GM21367 (cell line): ENCODE measurements around the gene RNF223.
"Not testable (repeated sequence)": the region's sequence is repeated elsewhere in the genome, so short reads cannot be mapped to it uniquely, and the experiment has no call there.

Source experiments
- ATAC-seq: cut with Tn5 transposase; IDR thresholded peaks from one replicate; pipeline ENCODE4 v1.9.1; 2021; ENCODE audit not compliant: unreplicated experiment

Gene RNF223

DNA sequence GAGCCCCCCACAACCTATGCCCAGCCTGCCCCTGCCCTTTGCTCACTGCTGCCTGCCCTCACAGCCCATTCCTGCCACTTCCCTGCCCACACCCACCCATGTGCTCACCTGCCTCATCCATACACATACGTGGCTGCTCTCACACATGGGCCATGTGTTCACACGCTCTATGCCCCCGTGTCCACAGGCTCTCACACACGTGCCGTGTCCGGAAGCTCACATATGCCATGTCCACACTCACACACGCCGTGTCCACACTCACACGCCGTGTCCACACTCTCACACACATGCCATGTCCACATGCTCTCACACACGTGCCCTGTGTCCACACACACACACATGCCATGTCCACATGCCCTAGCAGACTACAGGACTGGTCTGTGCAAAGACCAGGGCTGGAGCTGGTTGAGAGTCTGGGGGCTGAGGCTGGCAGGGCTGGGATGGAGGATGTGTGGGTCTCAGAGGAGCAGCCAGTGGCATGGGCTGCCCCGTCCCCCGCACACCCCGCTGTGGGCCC lies 583 bp upstream of the RNF223 start:
- no peak for ATAC-seq

DNA sequence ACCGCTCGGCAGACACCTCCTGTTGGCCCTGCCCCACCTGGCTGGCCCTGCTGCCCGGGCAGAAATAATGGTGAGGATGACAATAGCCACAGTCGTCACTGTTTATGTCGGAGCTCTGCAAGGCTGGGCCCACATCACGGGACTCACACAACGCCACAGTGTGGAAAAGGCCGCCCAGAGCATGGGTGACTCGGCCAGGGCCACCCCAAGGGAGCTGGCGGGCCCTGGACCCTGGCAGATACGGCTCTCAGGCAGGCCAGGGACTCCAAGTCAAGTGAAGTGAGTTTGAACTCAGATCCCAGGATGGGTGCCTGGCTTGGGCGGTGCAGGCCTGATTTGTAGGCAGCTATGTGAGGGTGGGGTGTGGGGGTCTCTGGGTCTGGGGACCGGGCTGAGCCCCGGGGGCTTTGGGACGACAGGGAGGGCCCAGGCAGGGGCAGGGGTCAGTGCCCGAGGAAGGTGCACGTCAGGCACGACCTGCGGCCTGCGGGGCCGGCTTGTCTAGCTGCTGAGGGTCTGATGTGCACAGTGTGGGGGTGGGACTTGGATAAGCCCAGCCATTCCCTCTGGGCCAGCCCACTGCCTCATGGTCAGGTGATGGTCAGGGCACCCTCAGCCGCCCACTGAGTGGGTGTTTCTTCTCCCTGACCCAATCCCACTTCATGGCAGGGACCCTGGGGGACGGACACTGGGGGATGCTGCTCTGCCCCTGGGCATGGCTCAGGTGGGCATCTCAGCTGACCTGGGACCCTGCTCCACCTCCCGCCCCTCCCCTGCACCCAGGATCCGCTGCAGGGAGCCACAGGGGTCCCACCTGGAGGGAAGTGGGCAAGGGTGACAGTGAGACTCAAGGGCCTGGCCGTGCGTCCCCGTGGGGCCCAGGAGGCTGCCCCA lies 1.0 kb downstream of the RNF223 start:
- ATAC-seq, result no peak

DNA sequence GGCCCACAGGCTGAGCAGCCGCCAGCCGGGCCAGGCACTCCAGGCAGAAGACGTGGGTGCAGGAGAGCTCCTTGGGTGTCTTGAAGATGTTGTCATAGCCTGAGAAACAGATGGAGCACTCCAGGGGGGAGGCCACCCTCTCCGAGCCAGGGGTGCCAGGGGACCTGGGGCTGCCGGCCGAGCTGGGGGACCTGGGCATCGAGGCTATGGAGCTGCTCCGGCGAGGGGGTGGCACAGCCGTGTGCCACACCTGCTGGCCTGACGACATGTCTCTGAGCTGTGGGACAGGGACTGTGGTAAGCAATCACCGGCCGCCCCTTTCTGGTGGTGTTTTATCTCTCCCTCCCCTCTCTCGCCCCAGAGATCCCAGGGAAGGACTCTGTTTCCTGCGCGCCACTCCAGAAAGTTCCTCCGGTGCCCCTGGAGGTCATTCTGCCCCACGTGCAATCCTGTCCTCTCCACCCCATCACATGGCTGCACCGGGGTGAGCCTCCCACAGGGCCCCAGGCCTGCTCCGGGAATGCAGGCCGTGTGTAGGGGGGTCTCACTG lies 1.7 kb downstream of the RNF223 start:
- no peak for ATAC-seq

DNA sequence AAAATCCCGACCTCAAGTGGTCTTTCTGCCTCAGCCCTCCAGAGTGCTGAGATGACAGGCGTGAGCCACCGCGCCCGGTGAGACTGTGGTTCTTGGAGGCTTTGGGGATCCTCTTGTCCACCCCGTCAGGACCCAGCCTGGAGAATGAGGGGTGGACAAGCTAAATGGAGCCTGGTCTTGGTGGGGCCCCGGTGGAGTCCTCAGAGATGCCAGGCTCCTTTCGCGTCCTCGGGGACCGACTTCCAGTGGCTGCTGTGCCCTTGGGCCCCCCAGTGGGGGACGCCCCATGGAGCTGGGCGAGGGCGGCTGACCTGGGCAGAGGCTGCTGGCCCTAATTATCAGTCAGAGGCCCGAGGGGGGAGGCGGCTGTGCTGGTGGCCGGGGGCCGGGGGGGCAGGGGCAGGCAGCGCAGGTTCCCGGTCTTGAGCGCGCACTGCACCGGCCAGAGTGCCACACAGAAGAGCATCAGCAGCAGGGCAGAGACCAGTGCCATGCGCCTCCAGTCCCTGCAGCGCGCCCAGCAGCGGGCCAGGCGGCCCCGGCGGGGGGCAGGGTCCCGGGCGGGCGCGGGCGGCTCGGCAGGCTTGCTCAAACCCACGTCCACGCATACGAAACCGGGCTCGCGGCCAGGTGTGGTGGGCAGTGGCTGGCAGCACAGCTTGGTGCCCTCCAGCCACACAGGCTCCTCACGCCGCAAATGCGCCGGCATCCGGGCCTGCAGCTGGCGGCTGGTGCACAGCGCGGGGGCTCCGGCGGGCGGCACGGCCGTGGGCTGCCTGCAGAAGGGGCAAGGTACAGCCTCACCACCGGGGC lies 2.4 kb downstream of the RNF223 start:
- no peak for ATAC-seq

DNA sequence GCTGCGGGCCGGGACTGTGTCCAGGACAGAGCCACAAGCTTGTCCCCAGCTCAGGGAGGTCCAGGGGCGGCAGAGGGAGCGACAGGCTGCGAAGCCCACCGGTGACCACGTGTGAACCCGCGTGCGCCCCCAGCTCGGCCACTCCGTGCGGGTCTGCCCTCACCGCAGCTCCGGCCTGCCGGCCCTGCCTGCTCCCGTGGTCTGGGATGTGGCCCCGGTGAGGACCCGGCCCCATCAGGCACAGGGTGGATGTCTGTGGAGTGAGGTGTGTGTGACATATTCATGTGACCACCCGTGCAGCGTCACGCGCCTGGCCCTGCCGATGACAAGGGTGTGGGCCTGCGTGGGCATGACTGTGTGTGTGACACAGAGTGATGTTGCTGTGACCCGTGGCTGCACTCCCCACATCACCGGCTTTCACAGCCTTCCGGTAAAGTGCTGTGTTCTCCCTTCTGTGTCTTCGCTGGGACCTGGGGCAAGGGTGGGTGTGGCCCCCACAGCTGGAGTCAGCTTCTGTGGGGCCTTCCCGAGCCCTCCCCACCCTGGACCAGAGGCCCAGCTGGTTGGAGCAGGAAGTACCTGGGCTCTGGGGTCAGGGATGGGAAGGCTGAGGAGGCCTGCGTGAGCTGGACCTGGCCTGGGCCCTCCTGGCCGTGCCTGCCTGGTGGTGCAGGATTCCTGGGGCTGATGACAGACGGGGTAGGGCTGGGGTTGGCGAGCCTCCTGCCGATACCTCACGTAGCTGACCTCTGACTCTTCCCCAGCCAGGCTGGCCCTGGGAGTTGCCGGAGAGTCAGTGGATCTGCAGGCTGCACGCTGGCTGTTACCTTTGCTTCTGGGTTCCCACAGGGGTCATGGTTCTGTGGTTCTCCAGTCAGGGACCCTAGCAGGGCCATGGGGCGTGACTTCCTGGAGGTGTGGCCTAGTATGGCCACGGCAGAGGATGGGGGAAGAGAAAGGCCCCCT lies 4.1 kb downstream of the RNF223 start:
- ATAC-seq, result no peak

DNA sequence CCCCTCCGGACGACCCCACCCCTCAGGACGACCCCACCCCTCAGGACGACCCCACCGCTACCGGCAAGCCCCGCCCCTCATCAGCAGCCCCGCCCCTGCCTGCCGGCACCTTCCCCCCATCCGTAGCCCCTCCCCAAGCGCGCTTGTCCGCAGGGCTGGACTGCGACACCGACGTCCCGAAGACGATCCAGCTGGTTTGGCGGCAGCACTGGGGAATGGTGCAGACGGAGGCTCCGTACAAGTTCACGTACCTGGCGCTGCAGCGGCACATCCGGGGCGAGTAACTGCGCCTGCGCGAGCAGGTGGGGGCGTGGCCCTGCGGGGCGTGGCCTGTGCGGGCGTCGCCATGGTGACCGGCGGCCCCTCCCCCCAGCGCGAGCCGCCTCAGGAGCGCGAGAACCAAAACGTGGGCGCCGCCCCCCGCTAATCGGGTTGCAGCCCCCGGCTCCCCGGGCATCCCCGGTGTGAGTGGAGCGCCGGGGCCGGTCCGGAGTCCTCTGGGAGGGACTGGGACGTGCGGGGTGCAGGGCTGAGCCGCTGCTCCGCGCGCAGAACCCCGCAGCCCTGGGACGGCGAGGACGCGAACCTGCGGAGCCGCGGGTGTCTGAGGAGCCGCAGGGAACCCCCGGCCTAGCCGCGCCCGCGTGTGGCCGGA lies 4.9 kb downstream of the RNF223 start:
- no peak for ATAC-seq

DNA sequence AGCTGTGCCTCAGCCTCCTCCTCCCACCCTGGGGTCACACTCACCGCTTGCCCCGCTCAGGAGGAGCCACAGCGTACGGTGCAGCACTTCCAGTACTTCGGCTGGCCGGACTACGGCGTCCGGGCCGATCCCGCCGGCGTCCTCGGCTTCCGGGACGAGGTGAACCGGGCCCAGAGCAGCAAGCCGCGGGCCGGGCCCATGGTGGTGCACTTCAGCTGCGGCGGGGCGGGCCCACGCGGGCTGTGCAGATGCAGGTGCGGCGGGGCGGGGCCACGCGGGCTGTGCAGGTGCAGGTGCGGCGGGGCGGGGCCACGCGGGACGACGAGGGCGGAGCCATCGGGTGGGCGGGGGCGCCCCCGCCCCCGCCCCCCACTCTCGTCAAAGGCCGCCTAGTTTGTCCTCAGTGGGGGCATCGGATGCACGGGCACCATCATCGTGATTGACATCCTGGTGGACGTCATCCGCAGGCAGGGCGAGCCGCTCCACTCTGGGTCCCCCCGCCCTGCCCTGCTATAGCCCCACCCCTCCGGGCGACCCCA lies 5.5 kb downstream of the RNF223 start:
- no peak for ATAC-seq

DNA sequence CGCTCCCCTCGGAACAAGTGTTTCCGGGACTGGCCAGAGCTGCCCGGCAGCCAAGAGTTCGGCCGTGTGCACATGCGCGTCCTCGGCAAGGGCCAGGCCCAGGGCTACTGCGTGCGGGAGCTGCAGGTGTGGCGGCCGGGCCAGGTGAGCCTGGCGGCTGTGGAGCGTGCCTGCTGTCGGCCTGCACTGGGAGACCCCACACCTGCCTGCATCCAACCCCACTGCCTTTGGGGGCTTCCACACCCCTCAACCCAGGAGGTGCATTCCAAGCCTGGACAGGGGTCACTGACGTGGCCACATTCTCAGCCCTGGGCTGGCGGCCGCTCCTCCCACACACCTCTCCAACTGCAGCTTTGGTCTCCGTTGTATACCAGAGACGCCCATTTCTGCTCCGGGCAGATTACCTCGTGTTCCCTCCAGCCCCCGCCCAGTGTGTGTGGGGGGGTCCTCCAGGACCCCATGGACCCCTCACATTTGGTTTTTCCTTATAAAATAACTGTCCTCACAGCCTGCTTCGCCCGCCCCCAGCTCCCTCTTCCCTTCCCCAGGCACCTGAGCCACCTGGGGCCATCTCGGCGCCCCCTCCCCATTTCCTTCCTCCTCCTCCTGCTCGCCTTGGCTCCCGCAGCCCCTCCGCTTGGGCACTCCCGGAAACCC lies 6.1 kb downstream of the RNF223 start:
- ATAC-seq, result no peak

DNA sequence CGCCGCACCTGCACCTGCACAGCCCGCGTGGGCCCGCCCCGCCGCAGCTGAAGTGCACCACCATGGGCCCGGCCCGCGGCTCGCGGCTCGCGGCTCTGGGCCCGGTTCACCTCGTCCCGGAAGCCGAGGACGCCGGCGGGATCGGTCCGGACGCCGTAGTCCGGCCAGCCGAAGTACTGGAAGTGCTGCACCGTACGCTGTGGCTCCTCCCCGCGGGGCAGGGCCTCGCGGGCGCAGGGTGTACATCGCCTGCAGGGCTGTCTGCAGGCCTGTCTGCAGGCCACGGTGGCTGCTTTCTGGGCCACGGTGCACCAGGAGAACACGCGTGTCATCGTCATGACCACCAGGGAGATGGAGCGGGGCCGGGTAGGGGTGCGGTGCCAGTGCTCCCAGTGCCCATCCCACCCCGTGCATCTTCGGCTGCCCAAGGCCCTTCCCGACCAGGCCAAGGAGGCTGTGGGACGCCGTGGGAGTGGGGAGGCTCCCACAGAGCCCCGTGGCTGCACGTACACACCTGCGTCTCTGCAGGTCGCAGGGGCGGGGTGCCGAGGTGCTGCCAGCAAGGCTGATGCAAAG lies 6.7 kb downstream of the RNF223 start:
- no peak for ATAC-seq

DNA sequence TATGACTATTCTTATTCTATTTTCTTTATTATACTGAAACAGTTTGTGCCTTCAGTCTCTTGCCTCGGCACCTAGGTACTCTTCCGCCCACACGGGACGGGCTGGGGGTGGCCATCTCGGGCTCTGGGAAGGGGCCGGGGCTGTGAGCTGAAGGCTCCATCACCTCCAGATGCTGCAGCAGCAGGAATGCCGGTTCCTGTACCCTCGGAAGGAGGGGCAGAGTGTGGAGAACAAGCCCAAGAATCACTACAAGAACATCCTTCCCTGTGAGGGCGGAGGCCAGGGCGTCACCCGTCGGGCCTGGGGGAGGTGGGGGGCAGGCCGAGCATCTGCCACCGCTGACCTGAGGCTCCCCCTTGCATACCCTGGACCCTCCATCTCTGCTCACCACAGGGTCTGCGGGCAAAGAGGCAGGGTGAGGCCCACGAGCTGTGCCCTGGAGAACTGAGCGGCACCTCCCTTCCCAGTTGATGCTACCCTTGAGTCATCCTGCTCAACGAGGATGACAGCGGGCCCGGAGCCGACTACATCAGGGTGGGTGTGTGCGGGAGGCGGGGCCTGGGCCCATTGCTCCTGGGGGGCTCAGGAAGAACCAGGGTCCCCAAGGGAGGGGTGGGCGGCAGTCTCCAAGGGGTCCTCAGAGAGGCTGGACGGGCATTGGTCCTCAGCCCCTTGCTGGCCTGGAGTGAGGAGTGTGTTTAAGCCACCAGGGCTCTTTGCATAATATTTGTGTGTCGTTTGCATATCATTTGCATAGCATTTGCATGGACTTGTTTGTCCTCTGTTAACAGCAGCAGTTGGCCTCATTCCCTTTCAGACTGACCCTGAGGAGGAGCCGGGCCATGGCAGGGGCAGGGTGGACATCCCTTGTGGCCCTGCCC lies 7.5 kb downstream of the RNF223 start:
- ATAC-seq, result no peak

DNA sequence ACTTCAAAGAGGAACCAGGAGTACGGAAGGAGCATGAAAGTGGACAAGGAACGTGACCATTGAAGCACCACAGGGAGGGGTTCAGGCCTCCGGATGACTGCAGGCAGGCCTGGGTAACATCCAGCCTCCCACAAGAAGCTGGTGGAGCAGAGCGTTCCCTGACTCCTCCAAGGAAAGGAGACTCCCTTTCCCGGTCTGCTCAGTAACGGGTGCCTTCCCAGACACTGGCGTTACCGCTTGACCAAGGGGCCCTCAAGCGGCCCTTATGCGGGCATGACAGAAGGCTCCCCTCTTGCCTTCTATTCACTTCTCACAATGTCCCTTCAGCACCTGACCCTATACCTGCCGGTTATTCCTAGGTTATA lies 8.2 kb downstream of the RNF223 start:
- ATAC-seq, result not testable (repeated sequence)

DNA sequence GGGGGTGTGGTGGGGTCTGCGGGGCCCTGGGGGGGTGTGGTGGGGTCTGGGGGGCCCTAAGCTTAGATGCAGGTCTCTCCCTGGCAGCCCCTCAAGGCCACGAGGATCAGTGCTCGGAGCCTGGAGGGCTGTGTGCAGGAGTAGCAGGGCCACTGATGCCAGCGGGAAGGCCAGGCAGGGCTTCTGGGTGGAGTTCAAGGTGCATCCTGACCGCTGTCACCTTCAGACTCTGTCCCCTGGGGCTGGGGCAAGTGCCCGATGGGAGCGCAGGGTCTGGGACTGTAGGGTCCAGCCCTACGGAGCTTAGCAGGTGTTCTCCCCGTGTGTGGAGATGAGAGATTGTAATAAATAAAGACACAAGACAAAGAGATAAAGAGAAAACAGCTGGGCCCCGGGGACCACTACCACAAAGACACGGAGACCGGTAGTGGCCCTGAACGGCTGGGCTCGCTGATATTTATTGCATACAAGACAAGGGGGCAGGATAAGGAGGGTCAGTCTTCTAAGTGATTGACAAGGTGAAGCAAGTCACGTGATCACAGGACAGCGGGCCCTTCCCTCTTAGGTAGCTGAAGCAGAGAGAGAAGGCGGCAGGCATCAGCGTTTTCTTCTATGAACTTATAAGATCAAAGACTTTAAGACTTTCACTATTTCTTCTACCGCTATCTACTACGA lies 8.7 kb downstream of the RNF223 start:
- ATAC-seq, result no peak

DNA sequence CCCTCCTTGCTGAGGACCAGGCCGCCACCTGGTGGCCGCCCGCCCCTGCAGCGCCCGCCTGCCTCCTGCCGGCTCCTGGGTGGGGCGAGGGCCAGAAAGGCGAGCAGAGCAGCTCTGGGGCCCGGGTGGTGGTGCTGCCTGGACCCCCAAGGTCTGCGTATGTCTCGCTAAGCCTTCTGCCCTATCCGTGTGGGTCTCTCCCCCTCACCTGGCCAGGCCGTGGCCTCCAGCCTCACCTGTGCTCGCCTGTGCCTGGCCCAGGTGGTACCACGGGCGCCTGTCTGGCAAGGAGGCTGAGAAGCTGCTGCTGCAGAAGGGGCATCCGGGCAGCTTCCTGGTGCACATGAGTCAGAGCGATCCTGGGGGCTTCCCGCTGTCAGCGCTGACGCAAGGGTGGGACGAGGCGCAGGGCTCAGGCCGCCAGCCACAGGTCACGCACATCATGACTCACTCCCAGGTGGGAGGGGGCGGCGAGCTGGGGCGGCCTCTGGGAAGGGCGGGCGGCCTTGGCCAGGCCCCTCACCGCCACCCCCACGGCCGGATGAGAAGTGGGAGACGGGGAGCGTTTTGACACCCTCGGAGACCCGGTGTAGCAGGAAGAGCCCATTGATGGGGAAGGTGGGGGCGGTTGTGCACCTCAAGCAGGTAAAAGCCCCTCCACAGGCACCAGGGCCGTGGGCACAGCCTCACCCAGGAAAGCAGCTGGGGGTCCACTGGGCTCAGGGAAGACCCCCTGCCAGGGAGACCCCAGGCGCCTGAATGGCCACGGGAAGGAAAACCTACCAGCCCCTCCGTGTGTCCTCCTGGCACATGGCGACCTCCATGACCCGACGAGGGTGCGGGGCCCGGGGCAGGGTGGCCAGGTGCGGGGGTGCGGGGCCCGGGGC lies 9.9 kb downstream of the RNF223 start:
- no peak for ATAC-seq

DNA sequence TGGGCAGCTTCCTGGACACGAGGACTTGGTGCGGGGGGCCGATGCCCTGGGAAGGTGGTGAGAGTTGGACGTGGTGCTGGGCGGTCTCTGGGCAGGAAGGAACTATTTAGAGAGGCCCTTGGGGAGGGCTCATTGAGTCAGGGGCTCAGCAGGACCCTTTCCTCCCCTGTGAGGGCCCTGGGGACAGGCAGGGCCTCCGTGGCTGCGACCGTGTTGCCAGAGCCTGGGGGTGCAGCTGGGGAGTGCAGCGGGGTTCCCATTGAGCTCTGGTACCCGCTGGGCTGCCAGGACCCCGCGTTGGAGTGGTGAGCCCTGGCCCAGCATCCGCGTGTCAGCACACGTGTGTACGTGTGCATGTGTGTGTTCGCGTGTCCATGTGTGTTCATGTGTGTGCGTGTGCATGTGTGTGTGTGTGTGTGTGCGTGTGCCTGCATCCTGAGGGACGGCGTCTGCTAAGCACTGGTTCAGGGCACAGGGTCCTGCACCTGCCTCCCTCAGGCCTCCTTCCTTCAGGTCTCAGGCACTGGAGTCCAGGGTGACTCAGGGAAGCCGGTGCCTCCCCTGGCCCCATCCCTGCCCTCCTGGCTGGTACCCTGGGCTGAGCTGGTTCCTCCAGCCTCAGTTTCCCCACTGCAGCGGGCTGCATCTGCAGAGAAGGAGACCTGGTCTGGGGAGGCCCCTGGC lies 10.7 kb downstream of the RNF223 start:
- no peak for ATAC-seq

DNA sequence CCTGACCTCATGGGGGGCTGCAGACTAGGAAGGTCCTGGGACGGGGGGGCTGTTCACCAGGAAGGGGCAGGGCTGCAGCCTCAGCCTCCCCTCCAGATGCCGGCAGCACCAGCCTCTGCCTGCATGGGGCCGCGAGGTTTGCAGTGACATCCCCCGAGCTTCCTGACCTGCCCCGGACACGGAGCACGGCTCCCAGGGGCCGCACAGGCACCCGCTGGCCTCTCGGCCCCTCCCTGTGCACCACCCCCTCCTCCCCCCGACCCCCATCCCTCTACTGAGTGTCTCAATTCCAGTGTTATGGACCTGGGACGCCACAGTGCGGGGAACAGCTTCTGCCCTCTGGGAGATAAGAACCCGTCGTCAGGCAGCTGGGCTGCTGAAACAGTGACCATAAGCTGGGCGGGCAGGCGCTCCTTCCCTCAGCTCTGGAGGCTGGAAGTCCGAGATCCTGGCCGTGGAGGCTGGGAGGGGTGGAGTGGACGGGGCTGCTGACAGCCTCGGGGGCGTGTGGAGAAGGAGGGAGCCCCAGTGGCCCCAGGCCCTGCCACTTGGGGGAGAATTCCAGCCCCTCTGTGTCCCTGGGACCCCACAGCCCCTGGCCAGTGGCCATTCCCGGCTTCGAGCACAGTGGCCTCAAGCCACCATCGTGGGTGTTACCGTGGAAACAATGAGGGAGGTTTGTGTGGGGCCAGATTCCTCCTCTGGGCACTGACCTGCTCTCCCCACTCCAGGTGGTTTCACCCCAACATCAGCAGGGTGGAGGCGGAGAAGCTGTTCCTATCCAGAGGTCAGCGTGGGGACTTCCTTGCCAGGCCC lies 11.6 kb downstream of the RNF223 start:
- ATAC-seq, result no peak
